HCT116 (cell line): Measurements from ENCODE around the gene DLG4.

ENCODE experiments used
- EZH2 ChIP-seq: fragments of 200-600 bp; sonication (generic); IDR thresholded peaks from 2 replicates; pipeline ENCODE4 v1.6.1; 2017; ENCODE audit warnings: antibody characterized with exemption, mixed run types
- SRF ChIP-seq: IDR thresholded peaks from 2 replicates; pipeline ENCODE4 v1.6.1; 2012; ENCODE audit warnings: low read depth
- TF ChIP-seq, protein P1 (sequence below), 3 experiments: fragments of 200-600 bp in 1 of 3; sonication (generic) in 1 of 3; IDR thresholded peaks in 2 of 3; conservative IDR thresholded peaks in 1 of 3; 2 replicates each; pipeline ENCODE4 v1.5.1; 2012 to 2017; ENCODE audit warnings: low read depth in 2 of 3, low read length in 2 of 3, antibody characterized with exemption in 1 of 3, borderline replicate concordance in 1 of 3, control low read depth in 1 of 3, mild to moderate bottlenecking in 1 of 3, mixed read lengths in 1 of 3, mixed run types in 1 of 3, moderate library complexity in 1 of 3; ENCODE audit not compliant: insufficient read depth in 1 of 3

DNA sequence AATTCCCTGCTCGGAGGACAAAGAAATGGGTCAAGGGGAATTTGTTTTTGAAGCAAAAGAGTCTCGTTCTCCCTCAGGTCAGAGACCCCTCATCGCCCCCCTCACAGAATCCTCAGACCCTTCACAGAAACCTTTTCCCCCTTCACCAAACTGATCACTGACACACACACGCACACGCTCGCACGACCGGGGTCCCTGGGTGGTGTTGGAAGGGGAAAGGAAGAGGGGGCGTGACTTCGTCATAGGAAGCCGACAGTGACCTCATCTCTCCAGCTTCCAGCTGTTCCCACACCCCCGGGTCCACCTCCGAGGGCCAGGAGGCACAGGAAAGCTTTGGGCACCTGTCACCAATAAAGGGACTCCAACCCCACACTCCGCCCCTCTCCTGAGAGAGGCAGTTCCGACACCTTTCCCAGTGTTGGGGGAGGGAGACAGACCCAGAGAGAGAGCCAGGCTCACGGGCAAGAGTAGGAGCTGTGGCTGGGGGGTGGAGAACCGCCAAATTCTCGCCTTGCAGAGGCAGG is 41.6 kb downstream of the DLG4 start:
- TF ChIP-seq SRF (no peak), EZH2 (no peak)
- TF ChIP-seq, protein P1, sequence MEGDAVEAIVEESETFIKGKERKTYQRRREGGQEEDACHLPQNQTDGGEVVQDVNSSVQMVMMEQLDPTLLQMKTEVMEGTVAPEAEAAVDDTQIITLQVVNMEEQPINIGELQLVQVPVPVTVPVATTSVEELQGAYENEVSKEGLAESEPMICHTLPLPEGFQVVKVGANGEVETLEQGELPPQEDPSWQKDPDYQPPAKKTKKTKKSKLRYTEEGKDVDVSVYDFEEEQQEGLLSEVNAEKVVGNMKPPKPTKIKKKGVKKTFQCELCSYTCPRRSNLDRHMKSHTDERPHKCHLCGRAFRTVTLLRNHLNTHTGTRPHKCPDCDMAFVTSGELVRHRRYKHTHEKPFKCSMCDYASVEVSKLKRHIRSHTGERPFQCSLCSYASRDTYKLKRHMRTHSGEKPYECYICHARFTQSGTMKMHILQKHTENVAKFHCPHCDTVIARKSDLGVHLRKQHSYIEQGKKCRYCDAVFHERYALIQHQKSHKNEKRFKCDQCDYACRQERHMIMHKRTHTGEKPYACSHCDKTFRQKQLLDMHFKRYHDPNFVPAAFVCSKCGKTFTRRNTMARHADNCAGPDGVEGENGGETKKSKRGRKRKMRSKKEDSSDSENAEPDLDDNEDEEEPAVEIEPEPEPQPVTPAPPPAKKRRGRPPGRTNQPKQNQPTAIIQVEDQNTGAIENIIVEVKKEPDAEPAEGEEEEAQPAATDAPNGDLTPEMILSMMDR (IDR thresholded peaks at IDR 0.05 in 2 of 3, conservative IDR thresholded peaks at IDR 0.05 in 1 of 3; ENCODE audit: borderline replicate concordance in 1 of 3, insufficient read depth in 1 of 3, low read depth in 2 of 3, low read length in 2 of 3), result no peak
